SU-DHL-6 (cell line): ENCODE measurements around the gene TRMT44.

ENCODE experiments used
- H2AFZ ChIP-seq: fragments of 200-600 bp; sonication (generic); 2 replicates; pipeline ENCODE4 v1.6.1; 2014; ENCODE audit warnings: low read depth, mild to moderate bottlenecking, moderate library complexity, mixed read lengths, antibody characterized with exemption, low read length; ENCODE audit not compliant: severe bottlenecking
- H3F3A ChIP-seq: fragments of 200-600 bp; shearing (Covaris generic); 2 replicates; pipeline ENCODE4 v1.6.0; 2016; ENCODE audit warnings: antibody characterized with exemption, mild to moderate bottlenecking; ENCODE audit not compliant: insufficient read depth
- H3K27ac ChIP-seq: fragments of 200-600 bp; sonication (generic); 2 replicates; pipeline ENCODE4 v1.5.1; 2016; ENCODE audit warnings: low read depth, mild to moderate bottlenecking, low read length, moderate library complexity, mixed read lengths
- H3K27me3 ChIP-seq: fragments of 200-600 bp; sonication (generic), shearing (Covaris generic); 2 replicates; pipeline ENCODE4 v1.6.0; 2014; ENCODE audit warnings: mild to moderate bottlenecking, low read length
- H3K36me3 ChIP-seq: fragments of 200-600 bp; sonication (generic); 2 replicates; pipeline ENCODE4 v1.6.1; 2014; ENCODE audit warnings: mild to moderate bottlenecking, low read length, mixed read lengths
- H3K4me2 ChIP-seq: fragments of 300-600, 200-600 bp; shearing (Covaris generic), sonication (generic); 2 replicates; pipeline ENCODE4 v1.6.0; 2014; ENCODE audit warnings: low read length, low read depth, mild to moderate bottlenecking; ENCODE audit not compliant: poor library complexity, severe bottlenecking
- H3K4me3 ChIP-seq: fragments of 200-600 bp; sonication (generic); 2 replicates; pipeline ENCODE4 v1.5.1; 2014; ENCODE audit warnings: antibody characterized with exemption, low read length, mild to moderate bottlenecking, mixed read lengths; ENCODE audit not compliant: insufficient read depth, poor library complexity, severe bottlenecking
- H3K79me2 ChIP-seq: fragments of 200-600 bp; sonication (generic); 2 replicates; pipeline ENCODE4 v1.6.1; 2014; ENCODE audit warnings: mild to moderate bottlenecking, low read length, moderate library complexity; ENCODE audit not compliant: insufficient read depth
- H3K9ac ChIP-seq: fragments of 200-600 bp; sonication (generic); 2 replicates; pipeline ENCODE4 v1.7.0; 2014; ENCODE audit warnings: mild to moderate bottlenecking, low read length
- H3K9me2 ChIP-seq: fragments of 200-600 bp; sonication (generic); replicated peaks from 2 replicates; pipeline ENCODE4 v1.6.1; 2014; ENCODE audit warnings: low read length; ENCODE audit not compliant: insufficient read depth
- H3K9me3 ChIP-seq: fragments of 200-600 bp; sonication (generic); 2 replicates; pipeline ENCODE4 v1.6.1; 2014; ENCODE audit warnings: low read length, mixed read lengths; ENCODE audit not compliant: insufficient read depth
- H4K20me1 ChIP-seq: fragments of 200-600 bp; sonication (generic); 2 replicates; pipeline ENCODE4 v1.6.1; 2014; ENCODE audit warnings: low read depth, mild to moderate bottlenecking, antibody characterized with exemption, low read length, moderate library complexity, mixed read lengths
- CTCF ChIP-seq: fragments of 200-600 bp; sonication (generic); IDR thresholded peaks from one replicate; pipeline ENCODE4 v1.5.1; 2017; ENCODE audit warnings: antibody characterized with exemption, mild to moderate bottlenecking, low read length, moderate library complexity; ENCODE audit not compliant: insufficient read depth, poor library complexity, severe bottlenecking
- EZH2phosphoT487 ChIP-seq: fragments of 200-600 bp; sonication (generic), shearing (Covaris generic); conservative IDR thresholded peaks from 2 replicates; pipeline ENCODE4 v1.6.1; 2018; ENCODE audit warnings: mild to moderate bottlenecking, antibody characterized with exemption, low read length, moderate library complexity, mixed read lengths

The TRMT44 gene

GRCh38 chr4:8461616-8462015 is 21.0 kb downstream of the TRMT44 start:
- Histone ChIP-seq H3K9me2 (no peaks in the 10 kb centered on the region), H3K4me2 (no peak overlapping the region), H4K20me1 (no peaks in the 10 kb centered on the region), H3K27ac (no peak overlapping the region), H3K9ac (no peak overlapping the region), H3K36me3 (no peaks in the 10 kb centered on the region), H3K9me3 (no peaks in the 10 kb centered on the region), H3K4me3 (no peak overlapping the region), H3K27me3 (no peaks in the 10 kb centered on the region), H3F3A (no peaks in the 10 kb centered on the region), H2AFZ (no peak overlapping the region), H3K79me2 (no peaks in the 10 kb centered on the region)
- TF ChIP-seq CTCF, result no peak
- TF ChIP-seq EZH2phosphoT487, result no peak

GRCh38 chr4:8463811-8464210 is 23.2 kb downstream of the TRMT44 start:
- no peaks in the 10 kb centered on the region for H3K9me2 ChIP-seq
- H3K27ac ChIP-seq, result no peak overlapping the region
- no peaks in the 10 kb centered on the region for H3K9me3 ChIP-seq
- H3K36me3 ChIP-seq, result no peaks in the 10 kb centered on the region
- no peak for TF ChIP-seq CTCF
- TF ChIP-seq EZH2phosphoT487, result no peak
- H4K20me1 ChIP-seq, result peaks cover 4% of the 10 kb centered on the region; the same call in 1 of the 2 replicates
- no peak overlapping the region for H3K9ac ChIP-seq
- H3F3A ChIP-seq, result no peaks in the 10 kb centered on the region
- H2AFZ ChIP-seq, result no peak overlapping the region
- no peak overlapping the region for H3K4me3 ChIP-seq
- no peak overlapping the region for H3K4me2 ChIP-seq
- no peaks in the 10 kb centered on the region for H3K27me3 ChIP-seq
- no peaks in the 10 kb centered on the region for H3K79me2 ChIP-seq

GRCh38 chr4:8464381-8464780 is 23.8 kb downstream of the TRMT44 start:
- Histone ChIP-seq H3K36me3 (no peaks in the 10 kb centered on the region), H3K4me2 (no peak overlapping the region), H3K27ac (no peak overlapping the region), H2AFZ (no peak overlapping the region), H3F3A (no peaks in the 10 kb centered on the region), H3K9me3 (no peaks in the 10 kb centered on the region), H3K9ac (no peak overlapping the region), H3K79me2 (no peaks in the 10 kb centered on the region), H3K4me3 (no peak overlapping the region), H3K27me3 (no peaks in the 10 kb centered on the region), H3K9me2 (no peaks in the 10 kb centered on the region), H4K20me1 (peaks cover 4% of the 10 kb centered on the region; the same call in 1 of the 2 replicates)
- TF ChIP-seq EZH2phosphoT487 (no peak), CTCF (no peak)
